NCI-H345 treated with DMSO at 0.1 percent for 48 hours (cell line): ENCODE results near the gene ENTR1.

Experiments
- DNase-seq: peaks from one replicate; lab custom pipeline; 2025; ENCODE audit not compliant: unreplicated experiment; lab: John Stamatoyannopoulos, UW

ENTR1 gene

GRCh38 chr9:136398286-136398685 lies 12.1 kb downstream of the ENTR1 start:
- DNase-seq, result no peak

- no peak for DNase-seq
Measured at GRCh38 chr9:136397643-136398042, 12.8 kb downstream of the ENTR1 start.

GRCh38 chr9:136396219-136396515 lies 14.2 kb downstream of the ENTR1 start:
- no peak for DNase-seq

GRCh38 chr9:136395345-136396218 lies 14.8 kb downstream of the ENTR1 start:
- DNase-seq, result no peak

- no peak for DNase-seq
Measured at GRCh38 chr9:136395020-136395340, 15.4 kb downstream of the ENTR1 start.

- no peak for DNase-seq
Measured at GRCh38 chr9:136394312-136395019, 15.9 kb downstream of the ENTR1 start.

- DNase-seq, result no peak
Measured at GRCh38 chr9:136393531-136393930, 16.9 kb downstream of the ENTR1 start.

- DNase-seq, result no peak
Measured at GRCh38 chr9:136392538-136393449, 17.6 kb downstream of the ENTR1 start.

GRCh38 chr9:136391737-136392537 lies 18.5 kb downstream of the ENTR1 start:
- DNase-seq, result no peak

- DNase-seq, result no peak
Measured at GRCh38 chr9:136389396-136389795, 21.0 kb downstream of the ENTR1 start.

GRCh38 chr9:136387217-136387616 lies 23.2 kb downstream of the ENTR1 start:
- no peak for DNase-seq

GRCh38 chr9:136386018-136386417 lies 24.4 kb downstream of the ENTR1 start:
- DNase-seq, result no peak

- DNase-seq, result no peak
Measured at GRCh38 chr9:136385015-136385414, 25.4 kb downstream of the ENTR1 start.

GRCh38 chr9:136383436-136383835 lies 27.0 kb downstream of the ENTR1 start:
- no peak for DNase-seq

GRCh38 chr9:136381966-136382513 lies 28.4 kb downstream of the ENTR1 start:
- DNase-seq, result no peak

GRCh38 chr9:136381311-136381710 lies 29.1 kb downstream of the ENTR1 start:
- no peak for DNase-seq

GRCh38 chr9:136380381-136380780 lies 30.0 kb downstream of the ENTR1 start:
- no peak for DNase-seq

- DNase-seq, result no peak
Measured at GRCh38 chr9:136379891-136380290, 30.5 kb downstream of the ENTR1 start.

GRCh38 chr9:136379401-136379800 lies 31.0 kb downstream of the ENTR1 start:
- no peak for DNase-seq

GRCh38 chr9:136379003-136379287 lies 31.5 kb downstream of the ENTR1 start:
- DNase-seq, result no peak
